Renal pelvis (tissue), 4 donors: ENCODE measurements around the gene LIMA1. TPM values are rescaled to one million over a fixed set of nuclear protein-coding genes. Genes with fewer than 3 reads are reported as not detected.
A peak's percentile ranks its signal among the peaks of the same experiment; 100 is the strongest.
"Not testable (repeated sequence)": the region's sequence is repeated elsewhere in the genome, so short reads cannot be mapped to it uniquely, and the experiment has no call there.

Experiments used
- DNase-seq: peaks from one replicate; pipeline ENCODE4 v3.0.0-alpha.2; 2013
- polyA plus RNA-seq, 3 donors: library from polyadenylated mRNA; unstranded; fragments of 120-200 nt; gene quantifications; one replicate each; pipeline ENCODE4 v1.2.1, GENCODE V29; 2013; ENCODE audit not compliant: insufficient read length in 3 of 3

The LIMA1 gene
- polyA plus RNA-seq, 3 donors: 76.7 to 84.2 (median 78.8) TPM

- DNase-seq: peak; percentile 82
Measured at GRCh38 chr12:50221228-50222008, 61.9 kb downstream of the LIMA1 start.

GRCh38 chr12:50220363-50220995 is 62.8 kb downstream of the LIMA1 start:
- no peak for DNase-seq

- DNase-seq: no peak
Measured at GRCh38 chr12:50219544-50219943, 63.8 kb downstream of the LIMA1 start.

- not testable (repeated sequence) for DNase-seq
Measured at GRCh38 chr12:50219001-50219400, 64.3 kb downstream of the LIMA1 start.

- DNase-seq: no peak
Measured at GRCh38 chr12:50218386-50218785, 64.9 kb downstream of the LIMA1 start.

- no peak for DNase-seq
Measured at GRCh38 chr12:50217202-50217601, 66.1 kb downstream of the LIMA1 start.

- DNase-seq: no peak
Measured at GRCh38 chr12:50215033-50215432, 68.3 kb downstream of the LIMA1 start.

GRCh38 chr12:50214018-50214417 is 69.3 kb downstream of the LIMA1 start:
- no peak for DNase-seq

GRCh38 chr12:50213439-50213838 is 69.9 kb downstream of the LIMA1 start:
- DNase-seq: no peak

GRCh38 chr12:50212071-50212467 is 71.3 kb downstream of the LIMA1 start:
- no peak for DNase-seq

GRCh38 chr12:50211392-50212070 is 71.8 kb downstream of the LIMA1 start:
- DNase-seq: no peak

- no peak for DNase-seq
Measured at GRCh38 chr12:50207424-50207823, 75.9 kb downstream of the LIMA1 start.

- no peak for DNase-seq
Measured at GRCh38 chr12:50205648-50206047, 77.7 kb downstream of the LIMA1 start.

- no peak for DNase-seq
Measured at GRCh38 chr12:50203691-50204090, 79.6 kb downstream of the LIMA1 start.

GRCh38 chr12:50201987-50202521 is 81.3 kb downstream of the LIMA1 start:
- peak; percentile 57 for DNase-seq

- no peak for DNase-seq
Measured at GRCh38 chr12:50200552-50201273, 82.6 kb downstream of the LIMA1 start.

- DNase-seq: no peak
Measured at GRCh38 chr12:50198829-50199228, 84.5 kb downstream of the LIMA1 start.

- DNase-seq: no peak
Measured at GRCh38 chr12:50197297-50197727, 86.0 kb downstream of the LIMA1 start.

- DNase-seq: no peak
Measured at GRCh38 chr12:50196537-50196936, 86.8 kb downstream of the LIMA1 start.

GRCh38 chr12:50195832-50196231 is 87.5 kb downstream of the LIMA1 start:
- DNase-seq: no peak

GRCh38 chr12:50192908-50193307 is 90.4 kb downstream of the LIMA1 start:
- DNase-seq: no peak

GRCh38 chr12:50192236-50192635 is 91.1 kb downstream of the LIMA1 start:
- DNase-seq: no peak
